SIG-M5 treated with dmso at 0.1 percent for 504 hours (cell line): ENCODE data around the gene LRRC37B.
"Not testable (repeated sequence)": the region's sequence is repeated elsewhere in the genome, so short reads cannot be mapped to it uniquely, and the experiment has no call there.

ENCODE experiments used
- DNase-seq: peaks from one replicate; lab custom pipeline; 2025; ENCODE audit not compliant: unreplicated experiment; lab: John Stamatoyannopoulos, UW

LRRC37B gene

GRCh38 chr17:32006957-32007462 lies at the start of gene LRRC37B:
Gene LRRC37B, plus strand, starts transcription at chr17:32007383. Its CDS starts 14,010 bp downstream, at chr17:32021393.
- DNase-seq, result peak; percentile 83

- DNase-seq, result not testable (repeated sequence)
Observed at GRCh38 chr17:31964131-31964530, 43.1 kb upstream of the LRRC37B start.

- DNase-seq, result no peak
Observed at GRCh38 chr17:31967648-31968047, 39.5 kb upstream of the LRRC37B start.

GRCh38 chr17:31970416-31970815 lies 36.8 kb upstream of the LRRC37B start:
- DNase-seq, result not testable (repeated sequence)

GRCh38 chr17:31974269-31975071 lies 32.7 kb upstream of the LRRC37B start:
- not testable (repeated sequence) for DNase-seq

GRCh38 chr17:31975391-31975790 lies 31.8 kb upstream of the LRRC37B start:
- DNase-seq, result not testable (repeated sequence)

GRCh38 chr17:31991821-31992220 lies 15.4 kb upstream of the LRRC37B start:
- DNase-seq, result not testable (repeated sequence)

GRCh38 chr17:31997005-31997404 lies 10.2 kb upstream of the LRRC37B start:
- no peak for DNase-seq

GRCh38 chr17:32007463-32008298 lies 498 bp downstream of the LRRC37B start:
- DNase-seq, result peak; percentile 56

- no peak for DNase-seq
Observed at GRCh38 chr17:32009262-32009542, 2.0 kb downstream of the LRRC37B start.

GRCh38 chr17:32010114-32010513 lies 2.9 kb downstream of the LRRC37B start:
- no peak for DNase-seq

GRCh38 chr17:32015245-32016013 lies 8.2 kb downstream of the LRRC37B start:
- DNase-seq, result no peak

- DNase-seq, result no peak
Observed at GRCh38 chr17:32016231-32016630, 9.0 kb downstream of the LRRC37B start.

GRCh38 chr17:32019228-32019627 lies 12.0 kb downstream of the LRRC37B start:
- no peak for DNase-seq

GRCh38 chr17:32020943-32021614 lies 13.9 kb downstream of the LRRC37B start:
- no peak for DNase-seq

- no peak for DNase-seq
Observed at GRCh38 chr17:32021615-32021955, 14.4 kb downstream of the LRRC37B start.

GRCh38 chr17:32022554-32022953 lies 15.4 kb downstream of the LRRC37B start:
- not testable (repeated sequence) for DNase-seq

- DNase-seq, result not testable (repeated sequence)
Observed at GRCh38 chr17:32027271-32027670, 20.1 kb downstream of the LRRC37B start.

- DNase-seq, result no peak
Observed at GRCh38 chr17:32033223-32033622, 26.0 kb downstream of the LRRC37B start.

- DNase-seq, result not testable (repeated sequence)
Observed at GRCh38 chr17:32033812-32034211, 26.6 kb downstream of the LRRC37B start.

- not testable (repeated sequence) for DNase-seq
Observed at GRCh38 chr17:32040246-32040645, 33.1 kb downstream of the LRRC37B start.
